Smooth muscle cell of the coronary artery (primary cell): ENCODE results near the gene DACH2. TPM values are rescaled to one million over a fixed set of nuclear protein-coding genes. Genes with fewer than 3 reads are reported as not detected.

ENCODE experiments used
- total RNA-seq: library from RNA; depleted of rRNA; stranded (reverse); fragments of >200 nt; gene quantifications from 2 replicates; pipeline ENCODE4 v1.2.3, GENCODE V29; 2014; ENCODE audit warnings: low replicate concordance

Gene DACH2
- total RNA-seq: not detected in 2 replicates

GRCh38 chrX:86148024-86148511, at the start of gene DACH2:
DACH2 (plus strand) TSS chrX:86148451.

Other genes starting within 250 kb of the DACH2 start
- gene CHM, start 100.9 kb upstream of the DACH2 start, total RNA-seq: 9.6 and 11.9 TPM in 2 replicates